NCI-H2107 treated with DMSO at 0.1 percent for 48 hours (cell line): ENCODE results near the gene NUBP2.

Experiments used
- DNase-seq: peaks from one replicate; lab custom pipeline; 2025; ENCODE audit not compliant: unreplicated experiment; lab: John Stamatoyannopoulos, UW

The NUBP2 gene

GRCh38 chr16:1771188-1771863 is 11.4 kb upstream of the NUBP2 start, which contains the start of gene NME3:
Gene NME3 (minus strand): TSS chr16:1771543. CDS start chr16:1771534, 9 bp downstream.
- DNase-seq = peak; percentile 9

GRCh38 chr16:1771864-1772361 is 10.8 kb upstream of the NUBP2 start:
- no peak for DNase-seq

DNA sequence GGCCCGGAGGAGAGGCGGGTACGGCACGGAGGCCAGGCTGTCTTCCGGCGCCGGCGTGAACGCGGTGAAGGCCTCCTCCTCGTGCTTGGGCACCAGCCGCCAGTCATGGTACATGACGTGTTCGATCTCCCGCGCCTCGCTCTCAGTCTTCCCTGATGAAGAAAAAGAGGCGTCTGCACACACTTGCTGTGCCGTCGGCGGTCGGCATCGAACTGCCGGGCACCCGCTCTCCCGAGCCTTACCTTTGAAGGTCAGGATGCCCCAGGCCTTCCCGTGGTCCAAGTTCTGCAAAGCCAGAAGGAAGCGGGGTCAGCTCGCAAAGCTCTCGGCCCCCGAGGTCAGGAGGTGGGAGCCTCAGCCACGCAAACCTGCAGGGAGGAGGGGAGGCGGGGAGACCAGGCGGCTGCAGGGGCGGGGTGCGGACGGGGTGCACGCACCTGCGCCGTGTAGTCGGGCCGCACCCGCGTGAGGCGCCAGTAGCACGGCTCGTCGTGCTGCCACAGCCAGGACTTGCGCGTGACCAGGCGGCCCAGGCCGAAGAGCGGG is 10.3 kb upstream of the NUBP2 start, which contains the start of gene EME2:
TSS of gene EME2 (plus strand) at position 449 of the 546 bp plus-strand sequence. CDS start 418 bp downstream, outside the sequence.
- no peak for DNase-seq

DNA sequence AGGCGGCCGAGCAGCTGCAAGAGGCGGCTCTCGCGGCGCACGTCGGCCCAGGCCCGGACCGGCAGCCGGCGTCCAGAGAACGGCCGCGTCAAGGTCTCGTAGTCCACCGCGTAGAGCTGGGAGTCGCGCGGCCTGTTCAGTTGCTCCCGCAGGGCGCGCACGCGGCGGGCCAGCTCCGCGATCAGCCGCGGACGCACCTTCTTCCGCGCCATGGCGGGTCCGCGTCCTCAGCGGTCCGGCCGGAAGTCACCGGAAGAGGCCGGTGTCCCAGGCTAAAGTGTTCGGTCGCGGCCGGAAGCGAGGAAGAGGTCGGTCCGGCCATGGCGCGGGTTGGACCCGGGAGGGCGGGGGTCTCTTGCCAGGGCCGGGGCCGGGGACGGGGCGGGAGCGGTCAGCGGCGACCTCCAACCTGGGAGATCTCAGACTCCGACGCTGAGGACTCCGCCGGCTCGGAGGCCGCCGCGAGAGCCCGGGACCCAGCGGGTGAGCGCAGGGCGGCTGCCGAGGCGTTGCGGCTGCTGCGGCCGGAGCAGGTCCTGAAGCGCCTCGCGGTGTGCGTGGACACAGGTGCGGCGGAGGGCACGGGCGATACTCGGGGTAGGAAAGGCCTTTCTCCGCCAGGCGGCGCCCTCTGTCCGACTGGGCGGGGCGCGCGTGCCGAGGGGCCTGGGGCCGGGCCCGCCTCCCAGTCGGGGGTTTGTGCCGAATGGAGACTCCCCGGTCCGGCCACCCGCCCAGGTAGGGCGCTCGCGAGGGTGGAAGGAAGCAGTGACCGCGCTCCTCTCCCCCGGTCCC is 9.7 kb upstream of the NUBP2 start, which contains the start of gene MRPS34:
TSS of gene MRPS34 (minus strand) at position 227 of the 795 bp plus-strand sequence. CDS start at position 212, 15 bp downstream.
- peak; percentile 40 for DNase-seq

DNA sequence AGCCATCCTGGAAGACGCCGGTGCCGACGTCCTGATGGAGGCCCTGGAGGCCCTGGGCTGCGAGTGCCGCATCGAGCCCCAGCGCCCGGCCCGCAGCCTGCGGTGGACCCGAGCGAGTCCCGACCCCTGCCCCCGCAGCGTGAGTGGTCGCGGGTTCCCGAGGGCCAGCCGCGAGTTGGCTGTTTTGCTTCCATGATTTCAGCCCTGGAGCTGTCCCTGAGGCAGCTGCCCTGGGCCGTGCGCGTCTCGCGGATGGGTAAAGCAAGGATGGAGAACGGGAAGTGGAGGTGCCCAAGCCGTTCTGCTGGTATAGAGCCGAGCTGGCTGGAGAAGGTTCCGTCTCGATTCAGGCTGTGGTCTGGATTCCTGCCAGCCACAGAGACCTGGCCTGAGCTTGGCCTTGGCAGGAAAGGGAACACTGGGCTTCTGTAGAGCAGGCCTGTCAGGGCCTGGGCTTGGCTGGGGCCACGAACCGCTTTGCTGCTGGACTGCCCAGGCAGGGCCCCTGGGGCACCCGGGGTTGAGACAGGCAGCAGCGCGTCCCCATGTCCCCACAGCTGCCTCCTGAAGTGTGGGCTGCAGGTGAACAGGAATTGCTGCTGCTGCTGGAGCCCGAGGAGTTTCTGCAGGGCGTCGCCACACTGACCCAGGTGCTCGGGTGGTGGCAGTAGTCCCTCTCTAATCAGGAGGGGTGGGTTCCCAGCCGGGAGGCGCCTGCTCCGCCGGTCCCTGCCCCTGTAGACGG is 8.9 kb upstream of the NUBP2 start:
- DNase-seq = no peak

DNA sequence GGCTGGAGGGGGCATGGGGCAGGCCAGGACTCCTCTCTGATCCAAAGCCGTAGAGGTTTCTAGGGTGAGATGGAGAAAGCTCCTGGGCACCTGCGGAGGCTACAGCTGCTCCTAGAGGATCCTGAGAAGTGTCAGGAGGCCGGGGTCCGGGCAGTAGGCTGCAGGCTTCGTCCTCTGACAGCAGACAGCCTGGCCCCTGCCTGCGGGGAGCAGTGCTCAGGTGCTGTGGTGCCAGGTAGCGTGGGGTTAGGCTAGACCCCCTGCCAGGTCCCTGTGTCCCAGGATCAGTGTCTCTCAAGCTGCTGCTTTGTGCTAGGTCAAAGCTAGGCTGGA is 8.3 kb upstream of the NUBP2 start:
- no peak for DNase-seq

DNA sequence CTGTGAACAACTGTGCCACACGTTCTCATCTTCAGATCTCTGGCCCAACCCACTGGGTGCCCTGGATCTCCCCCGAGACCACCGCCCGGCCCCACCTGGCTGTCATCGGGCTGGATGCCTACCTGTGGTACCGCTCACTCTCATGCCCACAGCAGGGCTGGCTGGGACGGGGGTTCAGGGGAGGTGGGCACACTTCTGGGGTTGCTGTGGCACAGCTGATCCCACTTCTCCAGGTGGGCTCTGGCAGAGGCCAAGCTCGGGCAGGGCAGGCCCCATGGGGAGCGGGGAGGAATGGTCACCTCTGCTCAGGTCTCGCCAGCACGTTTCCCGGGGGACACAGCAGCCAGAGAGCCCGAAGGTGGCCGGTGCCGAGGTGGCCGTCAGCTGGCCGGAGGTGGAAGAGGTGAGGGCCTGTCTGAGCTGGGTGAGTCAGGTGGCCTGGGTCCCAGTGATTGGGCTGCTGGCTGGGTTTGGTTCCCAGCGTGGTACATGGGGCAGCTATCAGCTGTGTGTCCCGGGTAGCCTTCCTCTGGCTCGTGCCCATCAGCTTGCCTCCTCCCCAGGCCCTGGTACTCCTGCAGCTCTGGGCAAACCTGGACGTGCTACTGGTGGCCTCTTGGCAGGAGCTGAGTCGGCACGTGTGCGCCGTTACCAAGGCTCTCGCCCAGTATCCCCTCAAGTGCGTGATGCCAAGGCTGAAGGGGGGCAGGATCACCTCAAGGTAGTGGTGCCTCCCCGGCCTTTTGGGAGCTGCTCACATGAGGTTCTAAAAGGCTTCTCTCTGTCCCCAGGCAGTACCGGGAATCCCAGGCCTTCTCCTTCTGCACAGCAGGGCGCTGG is 7.5 kb upstream of the NUBP2 start:
- DNase-seq = no peak

GRCh38 chr16:1775846-1776671 is 6.7 kb upstream of the NUBP2 start:
- no peak for DNase-seq

- DNase-seq = no peak
Measured at GRCh38 chr16:1776672-1776955, 6.1 kb upstream of the NUBP2 start.

GRCh38 chr16:1776991-1777374 is 5.8 kb upstream of the NUBP2 start:
- DNase-seq = no peak

DNA sequence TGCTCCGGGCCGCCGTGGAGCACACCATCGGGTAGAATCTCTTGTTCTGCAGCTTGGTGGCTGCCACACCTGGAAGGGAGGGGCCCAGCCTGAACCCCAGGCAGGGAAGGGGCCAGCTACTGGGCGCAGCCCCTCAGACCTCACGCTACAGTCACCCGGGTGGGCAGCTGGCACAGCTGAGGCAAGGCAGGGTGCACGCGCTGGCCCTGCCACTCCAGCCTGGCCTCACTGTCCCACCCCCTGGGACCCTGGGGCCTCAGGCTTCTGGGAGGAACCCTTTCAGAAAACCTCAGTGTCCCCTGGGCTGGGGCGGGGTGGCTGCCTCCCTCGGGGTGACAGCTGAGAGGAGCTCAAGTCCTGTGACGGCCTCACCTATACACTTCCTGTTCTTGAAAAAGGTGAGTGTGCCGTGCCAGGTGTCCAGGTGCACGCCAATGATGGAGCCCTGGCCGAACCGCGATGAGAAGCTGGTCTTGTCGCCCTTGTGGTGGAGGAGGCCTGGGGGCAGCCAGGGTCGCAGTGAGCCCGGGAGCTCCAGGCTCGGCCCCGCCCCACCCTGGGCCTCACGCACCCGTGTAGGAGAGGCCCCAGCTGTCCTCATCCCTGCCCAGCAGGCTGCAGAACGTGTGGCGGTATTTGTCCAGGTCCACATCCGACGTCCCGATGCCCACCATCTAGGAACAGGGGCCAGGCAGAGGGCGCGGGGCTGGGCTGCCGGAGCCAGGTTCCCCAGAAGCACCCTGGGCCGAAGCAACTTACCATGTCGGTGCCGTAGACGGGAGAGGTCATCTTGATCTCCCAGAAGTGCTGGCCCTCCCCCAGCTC is 5.2 kb upstream of the NUBP2 start:
- DNase-seq = no peak

DNA sequence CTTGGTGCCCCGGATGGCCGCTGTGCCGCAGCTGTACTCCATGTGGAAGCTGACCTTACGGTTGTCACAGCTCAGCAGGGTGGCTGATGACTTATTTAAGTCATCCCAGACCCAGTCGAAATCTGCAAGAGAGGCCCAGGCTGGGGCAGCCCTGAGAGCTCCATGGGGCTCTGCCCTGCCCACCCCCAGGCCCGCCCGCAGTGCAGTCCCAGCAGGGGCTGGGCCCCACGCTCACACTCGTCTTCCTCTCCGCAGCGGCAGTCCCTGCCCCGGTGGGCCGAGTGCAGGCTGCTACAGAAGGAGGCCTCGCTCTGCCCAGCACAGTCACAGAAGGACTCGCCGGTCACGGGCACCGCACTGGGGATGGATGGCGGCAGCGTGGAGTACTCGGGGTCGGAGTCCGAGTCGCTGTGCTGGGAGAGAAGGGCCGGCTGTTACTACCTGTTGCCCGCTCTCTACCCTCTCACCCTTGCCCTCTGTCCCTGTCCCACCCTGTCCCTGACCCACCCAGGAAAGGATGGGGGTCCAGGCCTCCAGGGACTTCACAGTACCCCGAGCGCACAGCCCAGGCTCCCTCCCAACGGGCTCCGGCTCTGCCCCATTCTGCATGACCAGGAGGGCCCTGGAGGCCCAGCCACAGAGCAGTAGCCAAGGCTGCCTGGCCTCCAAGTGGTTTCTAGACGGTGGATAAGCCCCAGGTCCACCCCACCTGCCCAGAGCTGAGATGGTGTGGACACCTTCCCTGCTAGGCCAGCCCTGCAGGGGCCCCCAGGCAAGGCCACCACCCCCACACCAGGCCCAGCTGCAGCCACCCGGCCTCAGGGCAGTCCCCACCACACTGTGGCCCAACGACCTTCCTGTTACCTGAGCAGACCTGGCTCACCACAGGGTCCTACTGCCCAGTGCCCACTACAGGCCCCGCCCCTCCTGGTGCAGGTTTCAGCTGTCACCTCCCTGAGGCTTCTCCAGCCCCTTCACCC is 4.3 kb upstream of the NUBP2 start:
- no peak for DNase-seq

- DNase-seq = no peak
Measured at GRCh38 chr16:1779234-1779701, 3.5 kb upstream of the NUBP2 start.

GRCh38 chr16:1779741-1780676 is 2.8 kb upstream of the NUBP2 start:
- no peak for DNase-seq

DNA sequence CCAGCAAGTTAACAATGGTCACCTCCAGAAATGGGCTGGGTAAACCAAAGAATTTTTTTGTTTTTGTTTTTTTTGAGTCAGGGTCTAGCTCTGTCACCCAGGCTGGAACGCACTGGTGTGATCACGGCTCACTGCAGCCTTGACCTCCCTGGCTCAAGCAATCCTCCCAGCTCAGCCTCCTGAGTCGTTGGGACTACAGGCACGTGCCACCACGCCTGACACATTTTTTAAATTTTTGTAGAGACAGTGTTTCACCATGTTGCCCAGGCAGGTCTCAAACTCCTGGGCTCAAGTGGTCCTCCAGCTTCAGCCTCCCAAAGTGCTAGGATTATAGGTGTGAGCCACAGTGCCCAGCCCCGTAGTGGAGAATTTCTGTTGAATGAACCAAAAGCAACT is 2.1 kb upstream of the NUBP2 start:
- no peak for DNase-seq

DNA sequence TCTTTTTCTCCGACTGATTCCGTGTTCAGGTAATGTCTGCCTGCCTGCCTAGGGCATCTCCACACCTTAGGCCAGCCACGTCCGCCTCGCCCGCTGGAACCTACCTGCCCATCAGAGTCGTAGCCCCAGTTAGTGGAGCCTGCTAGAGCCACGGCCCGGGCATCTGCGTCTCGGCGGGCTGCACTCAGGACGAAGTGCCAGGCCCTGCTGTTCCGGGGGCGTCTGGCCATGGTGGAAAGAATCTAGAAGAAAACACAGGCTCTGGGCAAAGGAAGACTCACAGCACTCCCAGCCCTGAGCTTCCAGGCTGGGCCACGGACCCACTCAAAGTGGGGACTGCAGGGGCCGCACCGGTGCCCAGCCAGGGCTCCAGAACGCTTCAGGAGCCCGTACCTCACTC is 1.5 kb upstream of the NUBP2 start:
- DNase-seq = no peak
